Neural progenitor cell (in vitro differentiated cells): ENCODE data around the gene TTYH1.

Source experiments
- CTCF ChIP-seq: fragments of 200-600 bp; sonication (generic); IDR thresholded peaks from 2 replicates; pipeline ENCODE4 v1.5.1; 2017; ENCODE audit warnings: antibody characterized with exemption, mild to moderate bottlenecking
- EZH2 ChIP-seq: fragments of 200-600 bp; sonication (generic); IDR thresholded peaks from 2 replicates; pipeline ENCODE4 v1.6.1; 2017; ENCODE audit warnings: antibody characterized with exemption, mild to moderate bottlenecking, moderate library complexity
- EZH2phosphoT487 ChIP-seq: fragments of 200-600 bp; sonication (generic); IDR thresholded peaks from 2 replicates; pipeline ENCODE4 v1.6.1; 2017; ENCODE audit warnings: antibody characterized with exemption

- TF ChIP-seq CTCF = no peak
- TF ChIP-seq EZH2 = no peak
- TF ChIP-seq EZH2phosphoT487 = no peak
Measured at GRCh38 chr19:54389553-54389952, 25.7 kb upstream of the TTYH1 start.
